GM12801 (cell line): Measurements from ENCODE around the gene COPE.

Experiments used
- TF ChIP-seq, protein P1 (sequence below): IDR thresholded peaks from one replicate; pipeline ENCODE4 v1.5.1; 2011; ENCODE audit warnings: control low read depth; ENCODE audit not compliant: insufficient read length; ENCODE audit errors: extremely low read depth

COPE gene

DNA sequence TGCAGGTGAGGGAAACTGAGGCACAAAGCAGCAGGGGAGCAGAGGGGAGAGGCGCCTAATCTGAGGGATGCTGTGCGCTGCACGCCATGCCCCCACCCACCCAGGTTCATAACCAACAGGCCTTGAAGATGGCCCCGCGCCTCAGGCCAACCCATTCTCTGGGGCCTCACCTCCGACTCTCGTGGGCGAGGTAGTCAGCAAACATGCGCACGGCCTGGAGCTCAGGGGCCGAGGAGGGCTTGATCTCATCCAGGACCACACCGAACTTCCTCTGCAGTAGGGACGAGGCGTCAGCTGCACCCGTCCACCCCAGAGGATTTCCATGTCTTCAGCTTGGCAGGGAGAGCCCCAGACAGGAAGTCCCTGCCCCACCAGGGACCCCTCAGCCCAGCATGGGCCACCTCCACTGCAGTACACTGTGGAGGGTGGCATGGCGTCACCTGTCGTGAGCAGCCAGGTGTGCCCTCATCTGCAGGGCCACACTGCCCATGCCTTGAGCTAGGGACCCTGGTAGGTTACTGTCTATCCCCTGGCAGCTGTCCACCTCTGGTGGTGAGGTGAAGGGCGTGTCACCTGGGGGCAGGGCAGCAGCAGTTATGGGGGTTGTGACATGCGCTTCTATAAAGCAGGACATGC, 8.3 kb downstream of the COPE start:
- TF ChIP-seq, protein P1, sequence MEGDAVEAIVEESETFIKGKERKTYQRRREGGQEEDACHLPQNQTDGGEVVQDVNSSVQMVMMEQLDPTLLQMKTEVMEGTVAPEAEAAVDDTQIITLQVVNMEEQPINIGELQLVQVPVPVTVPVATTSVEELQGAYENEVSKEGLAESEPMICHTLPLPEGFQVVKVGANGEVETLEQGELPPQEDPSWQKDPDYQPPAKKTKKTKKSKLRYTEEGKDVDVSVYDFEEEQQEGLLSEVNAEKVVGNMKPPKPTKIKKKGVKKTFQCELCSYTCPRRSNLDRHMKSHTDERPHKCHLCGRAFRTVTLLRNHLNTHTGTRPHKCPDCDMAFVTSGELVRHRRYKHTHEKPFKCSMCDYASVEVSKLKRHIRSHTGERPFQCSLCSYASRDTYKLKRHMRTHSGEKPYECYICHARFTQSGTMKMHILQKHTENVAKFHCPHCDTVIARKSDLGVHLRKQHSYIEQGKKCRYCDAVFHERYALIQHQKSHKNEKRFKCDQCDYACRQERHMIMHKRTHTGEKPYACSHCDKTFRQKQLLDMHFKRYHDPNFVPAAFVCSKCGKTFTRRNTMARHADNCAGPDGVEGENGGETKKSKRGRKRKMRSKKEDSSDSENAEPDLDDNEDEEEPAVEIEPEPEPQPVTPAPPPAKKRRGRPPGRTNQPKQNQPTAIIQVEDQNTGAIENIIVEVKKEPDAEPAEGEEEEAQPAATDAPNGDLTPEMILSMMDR = no peak

DNA sequence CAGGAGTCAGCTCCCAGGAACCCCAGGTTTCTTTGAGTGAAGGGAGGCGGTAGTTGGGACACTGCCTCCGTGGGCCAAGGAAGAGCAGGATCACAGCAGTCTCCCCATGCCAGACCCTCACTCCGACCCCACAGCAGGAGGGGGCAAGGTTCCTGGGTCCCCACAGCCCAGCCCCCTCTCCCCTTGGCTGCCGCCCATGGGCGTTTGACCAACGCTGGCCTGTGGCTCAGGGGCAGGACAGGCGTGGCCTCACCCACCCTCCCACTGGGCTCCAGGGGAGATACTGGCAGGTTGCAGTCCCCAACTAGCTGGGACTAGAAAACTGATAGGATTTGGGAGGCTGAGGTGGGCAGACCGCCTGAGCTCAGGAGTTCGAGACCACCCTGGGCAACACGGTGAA, 9.2 kb downstream of the COPE start:
- TF ChIP-seq, protein P1 = no peak

DNA sequence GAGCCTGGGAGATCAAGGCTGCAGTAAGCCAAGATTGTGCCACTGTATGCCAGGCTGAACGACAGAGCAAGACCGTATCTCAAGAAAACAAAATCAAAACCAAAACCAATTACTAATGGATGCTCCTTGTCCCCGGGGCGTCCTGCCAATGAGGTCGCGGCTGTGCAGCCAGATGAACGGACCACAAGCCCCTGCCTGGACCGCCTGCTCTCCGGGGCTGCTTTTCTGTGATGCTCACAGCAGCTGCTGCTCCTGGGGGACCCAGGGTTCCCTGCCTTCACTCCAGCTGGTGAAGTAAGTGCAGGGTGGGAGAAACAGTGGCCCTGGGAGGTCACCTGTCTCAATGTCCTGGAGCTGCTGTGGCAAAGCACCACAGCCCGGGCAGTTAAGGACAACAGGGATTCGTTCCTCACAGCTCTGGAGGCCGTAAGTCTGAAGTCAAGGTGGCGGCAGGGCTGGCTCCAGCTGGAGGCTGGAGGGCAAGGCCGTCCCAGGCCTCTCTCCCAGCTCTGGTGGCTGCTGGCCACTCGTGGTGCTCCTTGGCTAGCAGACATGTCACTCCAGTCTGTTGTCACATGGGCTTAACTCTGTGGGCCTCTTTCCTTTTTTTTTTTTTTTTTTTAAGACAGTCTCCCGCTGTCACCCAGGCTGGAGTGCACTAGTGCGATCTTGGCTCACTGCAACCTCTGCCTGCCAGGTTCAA, 10.1 kb downstream of the COPE start:
- TF ChIP-seq, protein P1 = no peak

DNA sequence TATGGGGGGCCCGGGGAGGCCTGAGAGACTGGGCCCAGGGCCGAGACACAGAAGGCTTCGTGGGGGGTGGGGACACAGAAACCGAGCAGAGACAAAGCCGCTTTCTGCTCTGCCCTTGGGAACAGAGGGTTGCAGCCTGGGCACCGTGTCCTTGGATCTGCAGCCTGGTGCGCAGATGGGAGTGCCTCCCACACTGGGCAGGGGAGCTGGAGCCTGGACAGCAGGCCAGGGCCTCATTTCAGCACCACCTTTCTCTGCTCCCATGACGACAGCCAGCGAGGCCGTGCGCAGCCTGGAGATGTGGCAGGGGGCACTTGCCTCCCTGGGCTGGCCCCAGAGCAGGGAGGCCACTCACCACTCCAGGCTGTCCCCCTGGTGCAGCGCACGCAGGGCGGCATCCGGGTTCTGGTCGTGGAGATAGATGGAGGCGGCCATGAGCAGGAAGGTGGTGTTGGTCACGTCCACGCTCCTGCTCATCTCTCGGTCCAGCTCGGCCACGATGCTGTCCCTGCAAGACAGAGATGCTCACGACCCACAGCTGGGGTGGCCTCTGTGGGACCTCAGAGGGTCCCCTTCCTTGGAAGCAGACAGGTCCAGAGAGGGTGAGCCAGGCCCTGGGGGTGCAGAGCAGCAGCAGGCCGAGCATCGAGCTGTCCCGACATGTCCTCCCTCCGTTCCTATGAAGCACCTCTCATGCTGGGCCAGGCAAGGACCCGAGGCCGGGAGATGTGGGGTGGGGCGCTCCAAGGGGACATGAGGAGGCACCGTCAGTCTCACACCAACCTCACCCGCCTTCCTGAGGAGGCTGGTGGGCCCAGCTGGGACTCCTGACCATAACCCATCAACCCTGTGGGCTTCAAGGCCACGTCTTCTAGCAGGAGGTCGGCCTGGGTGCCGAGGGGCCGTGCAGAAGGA, 12.3 kb downstream of the COPE start:
- TF ChIP-seq, protein P1 = no peak

GRCh38 chr19:18905513-18906236, 13.5 kb downstream of the COPE start:
- TF ChIP-seq, protein P1 = no peak

GRCh38 chr19:18905058-18905456, 14.1 kb downstream of the COPE start:
- TF ChIP-seq, protein P1 = no peak
